Tibial nerve (tissue), 3 donors: ENCODE data around the gene PROK2.

Experiments used
- CTCF ChIP-seq, 5 experiments: fragments of 200-600 bp in 3 of 5; fragments of 450-650 bp in 2 of 5; sonication (generic) in 3 of 5; IDR thresholded peaks; one replicate each; pipeline ENCODE4 v1.5.1; 2016 to 2019; ENCODE audit warnings: antibody characterized with exemption in 5 of 5, mild to moderate bottlenecking in 3 of 5, moderate library complexity in 2 of 5
- POLR2A ChIP-seq, 2 donors: fragments of 450-650 bp; IDR thresholded peaks; one replicate each; pipeline ENCODE4 v1.6.1; 2017; ENCODE audit warnings: antibody characterized with exemption in 2 of 2, mild to moderate bottlenecking in 2 of 2, moderate library complexity in 2 of 2

GRCh38 chr3:71791634-71792033, 6.7 kb upstream of the PROK2 start:
- TF ChIP-seq POLR2A (IDR thresholded peaks at IDR 0.05), result no peak
- TF ChIP-seq CTCF (IDR thresholded peaks at IDR 0.05), result no peak
